Smooth muscle cell (in vitro differentiated cells): Measurements from ENCODE around the gene KDM6A. TPM values are rescaled to one million over a fixed set of nuclear protein-coding genes. Genes with fewer than 3 reads are reported as not detected.
A peak's percentile ranks its signal among the peaks of the same experiment; 100 is the strongest.
"Not testable (repeated sequence)": the region's sequence is repeated elsewhere in the genome, so short reads cannot be mapped to it uniquely, and the experiment has no call there.

Source experiments
- DNase-seq: peaks from one replicate; lab custom pipeline; 2025; ENCODE audit not compliant: unreplicated experiment; lab: John Stamatoyannopoulos, UW
- H2AFZ ChIP-seq: fragments of 200-600 bp; sonication (generic); 2 replicates; pipeline ENCODE4 v1.6.0; 2016; ENCODE audit warnings: antibody characterized with exemption, low read depth, mild to moderate bottlenecking
- H3F3A ChIP-seq: fragments of 200-600 bp; sonication (generic); 2 replicates; pipeline ENCODE4 v1.6.0; 2017; ENCODE audit warnings: antibody characterized with exemption, low read depth
- H3K27ac ChIP-seq: fragments of 200-600 bp; sonication (generic); 2 replicates; pipeline ENCODE4 v1.5.1; 2016; ENCODE audit warnings: low read depth, mild to moderate bottlenecking
- H3K27me3 ChIP-seq: fragments of 200-600 bp; sonication (generic); 2 replicates; pipeline ENCODE4 v1.6.1; 2016; ENCODE audit warnings: low read depth, mild to moderate bottlenecking
- H3K36me3 ChIP-seq: fragments of 200-600 bp; sonication (generic); 2 replicates; pipeline ENCODE4 v1.5.1; 2016; ENCODE audit warnings: low read depth
- H3K4me1 ChIP-seq: fragments of 200-600 bp; sonication (generic); 2 replicates; pipeline ENCODE4 v1.5.1; 2016; ENCODE audit warnings: low read depth
- H3K4me2 ChIP-seq: fragments of 200-600 bp; sonication (generic); 2 replicates; pipeline ENCODE4 v1.6.0; 2016; ENCODE audit warnings: mild to moderate bottlenecking
- H3K4me3 ChIP-seq: fragments of 200-600 bp; sonication (generic); 2 replicates; pipeline ENCODE4 v1.5.1; 2016; ENCODE audit warnings: mild to moderate bottlenecking
- H3K79me2 ChIP-seq: fragments of 200-600 bp; sonication (generic); 2 replicates; pipeline ENCODE4 v1.6.0; 2016; ENCODE audit warnings: low read depth, mild to moderate bottlenecking
- H3K9ac ChIP-seq: fragments of 200-600 bp; sonication (generic); 2 replicates; pipeline ENCODE4 v1.6.0; 2016; ENCODE audit warnings: low read depth
- H3K9me3 ChIP-seq: fragments of 200-600 bp; sonication (generic); replicated peaks from 2 replicates; pipeline ENCODE4 v1.5.1; 2016; ENCODE audit warnings: low read depth
- H4K20me1 ChIP-seq: fragments of 200-600 bp; sonication (generic); 2 replicates; pipeline ENCODE4 v1.6.0; 2016; ENCODE audit warnings: low read depth
- CTCF ChIP-seq: fragments of 200-600 bp; sonication (generic); IDR thresholded peaks from 2 replicates; pipeline ENCODE4 v1.5.1; 2017; ENCODE audit warnings: borderline replicate concordance, mild to moderate bottlenecking, antibody characterized with exemption; ENCODE audit not compliant: insufficient read depth, poor library complexity, severe bottlenecking
- WGBS: methylation state at CpG from one replicate; pipeline ENCODE4 v1.1.7; 2016; ENCODE audit warnings: low lambda C conversion rate; 5-methylcytosine and 5-hydroxymethylcytosine counted together
- polyA plus RNA-seq: library from polyadenylated mRNA; unstranded; fragments of >200 nt; fragmentation: Nextera tagmentation; extraction: Ambion mirVana; gene quantifications from 2 replicates; pipeline ENCODE4 v1.2.1, GENCODE V29; 2016
- total RNA-seq: library from RNA; depleted of rRNA; stranded (reverse); fragments of >200 nt; gene quantifications from 2 replicates; pipeline ENCODE4 v1.2.3, GENCODE V29; 2014

The KDM6A gene
- total and polyA plus RNA-seq, 2 experiments from 2014 or later: 9.6 to 28.1 TPM

GRCh38 chrX:44947995-44948394, 75.0 kb downstream of the KDM6A start:
- Histone ChIP-seq H2AFZ (no peak overlapping the region), H3K9ac (no peak overlapping the region), H3K27me3 (no peaks in the 10 kb centered on the region), H3K4me1 (peaks cover 14% of the 10 kb centered on the region), H3K4me3 (no peak overlapping the region), H3K79me2 (peaks cover 100% of the 10 kb centered on the region), H3K4me2 (no peak overlapping the region), H3F3A (no peaks in the 10 kb centered on the region), H3K36me3 (no peaks in the 10 kb centered on the region), H3K9me3 (no peaks in the 10 kb centered on the region), H4K20me1 (peaks cover 26% of the 10 kb centered on the region), H3K27ac (no peak overlapping the region)
- WGBS: 76% methylated on average over 4 of the region's 4 CpGs
- no peak for TF ChIP-seq CTCF
- no peak for DNase-seq

GRCh38 chrX:44948406-44948805, 75.4 kb downstream of the KDM6A start:
- Histone ChIP-seq H3K4me1 (peaks cover 14% of the 10 kb centered on the region), H3K4me2 (no peak overlapping the region), H3K79me2 (peaks cover 100% of the 10 kb centered on the region), H3K4me3 (no peak overlapping the region), H2AFZ (no peak overlapping the region), H3K36me3 (no peaks in the 10 kb centered on the region), H3K9ac (no peak overlapping the region), H3K27me3 (no peaks in the 10 kb centered on the region), H3K27ac (no peak overlapping the region), H4K20me1 (peaks cover 29% of the 10 kb centered on the region), H3F3A (no peaks in the 10 kb centered on the region), H3K9me3 (no peaks in the 10 kb centered on the region)
- TF ChIP-seq CTCF: no peak
- 78% methylated on average over 2 of the region's 2 CpGs for WGBS
- DNase-seq: no peak

DNA sequence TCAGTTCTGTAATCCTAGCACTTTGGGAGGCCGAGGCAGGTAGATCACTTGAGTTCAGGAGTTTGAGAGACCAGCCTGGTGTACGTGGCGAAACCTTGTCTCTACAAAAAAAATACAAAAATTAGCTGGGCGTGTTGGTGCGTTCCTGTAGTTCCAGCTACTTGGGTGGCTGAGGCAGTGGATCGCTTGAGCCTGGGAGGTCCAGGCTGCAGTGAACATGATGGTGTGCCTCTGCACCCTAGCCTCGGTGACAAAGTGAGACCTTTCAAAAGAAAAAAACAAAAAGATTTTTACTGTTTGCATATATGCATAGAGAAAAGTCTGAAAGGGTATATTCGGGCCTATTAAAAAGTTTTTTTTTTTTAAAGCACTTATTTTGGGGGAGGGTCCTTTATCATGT, 76.1 kb downstream of the KDM6A start:
- H3K79me2 ChIP-seq: peaks cover 100% of the 10 kb centered on the region
- H3K9me3 ChIP-seq: no peaks in the 10 kb centered on the region
- DNase-seq: no peak
- peaks cover 35% of the 10 kb centered on the region for H4K20me1 ChIP-seq
- H3K4me1 ChIP-seq: peaks cover 14% of the 10 kb centered on the region
- H3K27me3 ChIP-seq: no peaks in the 10 kb centered on the region
- H3K9ac ChIP-seq: no peak overlapping the region
- WGBS: 72% methylated on average over 8 of the region's 8 CpGs
- H2AFZ ChIP-seq: no peak overlapping the region
- no peak overlapping the region for H3K27ac ChIP-seq
- H3K4me3 ChIP-seq: no peak overlapping the region
- H3K4me2 ChIP-seq: no peak overlapping the region
- no peak for TF ChIP-seq CTCF
- H3F3A ChIP-seq: no peaks in the 10 kb centered on the region
- no peaks in the 10 kb centered on the region for H3K36me3 ChIP-seq

DNA sequence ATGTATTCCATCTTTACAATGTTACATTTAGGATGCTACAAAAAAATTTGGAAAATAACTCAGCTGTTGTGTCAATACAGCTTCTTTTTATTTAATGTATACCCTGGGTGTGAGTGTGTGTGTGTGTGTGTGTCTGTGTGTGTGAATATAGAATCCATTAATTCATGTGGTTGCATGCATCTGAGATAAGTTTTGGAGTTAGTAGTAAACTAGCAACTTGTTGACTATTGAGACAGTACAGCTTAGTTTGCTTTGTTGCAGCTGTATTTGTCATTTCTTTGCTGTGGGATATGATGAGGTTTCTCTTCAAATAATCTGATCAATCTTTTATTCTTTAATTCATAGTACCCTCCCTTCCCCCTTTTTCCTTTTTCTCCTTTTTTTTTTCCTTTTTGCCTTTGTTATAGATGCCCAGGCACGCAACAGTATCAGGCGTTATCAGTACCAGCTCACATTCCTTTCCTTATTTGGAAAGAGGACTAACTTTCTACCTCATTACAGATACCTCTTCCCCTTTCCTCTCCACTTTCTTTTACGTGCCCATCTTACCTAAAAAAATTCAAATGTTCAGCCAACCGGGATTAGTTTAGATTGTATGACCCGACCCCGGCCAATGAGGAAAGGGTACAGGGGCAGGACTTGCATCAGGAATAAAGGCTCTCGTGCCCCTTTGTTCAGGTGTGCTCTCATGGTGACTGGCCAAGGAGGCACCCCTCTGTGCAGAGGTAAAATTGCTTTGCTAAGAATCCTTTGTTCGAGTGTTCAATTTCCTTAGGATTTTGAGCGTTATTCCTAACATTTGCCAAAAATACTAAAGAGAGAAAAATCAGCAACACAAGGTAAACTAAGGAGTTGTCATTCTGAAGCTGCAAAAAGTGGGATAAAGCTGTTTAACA, 77.7 kb downstream of the KDM6A start:
- H3K9ac ChIP-seq, DNase-seq, H3K9me3 ChIP-seq, H3F3A ChIP-seq, H2AFZ ChIP-seq, H3K36me3 ChIP-seq, H3K27me3 ChIP-seq: not testable (repeated sequence)
- Histone ChIP-seq H3K79me2 (peaks cover 100% of the 10 kb centered on the region), H3K27ac (peak overlapping the region; percentile 2), H3K4me1 (peaks cover 14% of the 10 kb centered on the region), H3K4me2 (peak overlapping the region; percentile 27), H4K20me1 (peaks cover 49% of the 10 kb centered on the region), H3K4me3 (peak overlapping the region; percentile 29)
- 40% methylated on average over 9 of the region's 9 CpGs for WGBS
